ENCODE measurements around the gene PHKA1.

PHKA1 gene

DNA sequence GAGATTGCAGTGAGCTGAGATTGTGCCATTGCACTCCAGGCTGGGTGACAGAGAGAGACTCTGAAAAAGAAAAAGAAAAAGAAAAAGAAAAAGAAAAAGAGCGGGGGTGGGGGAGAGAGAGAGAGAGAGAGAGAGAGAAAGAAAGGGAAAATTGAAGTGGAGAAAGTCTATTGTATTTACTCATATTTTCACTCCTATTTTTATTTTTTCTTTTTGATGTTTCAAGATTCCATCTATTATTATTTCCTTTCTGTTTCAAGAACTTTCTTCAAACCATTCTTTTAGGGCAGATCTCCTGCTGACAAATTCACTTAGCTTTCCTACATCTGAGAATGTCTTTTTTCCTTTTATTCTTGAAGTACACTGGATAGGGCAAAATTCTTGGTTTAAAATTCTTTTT is 83.9 kb downstream of the PHKA1 start:
- Histone ChIP-seq H3K79me2 (ENCODE audit: insufficient read depth, low read depth) (no peaks in the 10 kb centered on the region), H3K27me3 (ENCODE audit: insufficient read depth, low read depth) (no peaks in the 10 kb centered on the region), H3K27ac (no peak overlapping the region), H3K4me1 (ENCODE audit: low read depth, poor library complexity, severe bottlenecking) (no peaks in the 10 kb centered on the region), H4K20me1 (ENCODE audit: insufficient read depth) (no peaks in the 10 kb centered on the region), H3K9ac (no peak overlapping the region), H3K4me2 (no peak overlapping the region), H2AFZ (ENCODE audit: low read depth) (no peak overlapping the region), H3K4me3 (IDR thresholded peaks at IDR 0.05; ENCODE audit: insufficient read depth, low read depth, low read length) (no peak overlapping the region), H3K36me3 (ENCODE audit: insufficient read depth) (no peaks in the 10 kb centered on the region)
- TF ChIP-seq, protein P1, sequence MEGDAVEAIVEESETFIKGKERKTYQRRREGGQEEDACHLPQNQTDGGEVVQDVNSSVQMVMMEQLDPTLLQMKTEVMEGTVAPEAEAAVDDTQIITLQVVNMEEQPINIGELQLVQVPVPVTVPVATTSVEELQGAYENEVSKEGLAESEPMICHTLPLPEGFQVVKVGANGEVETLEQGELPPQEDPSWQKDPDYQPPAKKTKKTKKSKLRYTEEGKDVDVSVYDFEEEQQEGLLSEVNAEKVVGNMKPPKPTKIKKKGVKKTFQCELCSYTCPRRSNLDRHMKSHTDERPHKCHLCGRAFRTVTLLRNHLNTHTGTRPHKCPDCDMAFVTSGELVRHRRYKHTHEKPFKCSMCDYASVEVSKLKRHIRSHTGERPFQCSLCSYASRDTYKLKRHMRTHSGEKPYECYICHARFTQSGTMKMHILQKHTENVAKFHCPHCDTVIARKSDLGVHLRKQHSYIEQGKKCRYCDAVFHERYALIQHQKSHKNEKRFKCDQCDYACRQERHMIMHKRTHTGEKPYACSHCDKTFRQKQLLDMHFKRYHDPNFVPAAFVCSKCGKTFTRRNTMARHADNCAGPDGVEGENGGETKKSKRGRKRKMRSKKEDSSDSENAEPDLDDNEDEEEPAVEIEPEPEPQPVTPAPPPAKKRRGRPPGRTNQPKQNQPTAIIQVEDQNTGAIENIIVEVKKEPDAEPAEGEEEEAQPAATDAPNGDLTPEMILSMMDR (conservative IDR thresholded peaks at IDR 0.05; ENCODE audit: low read depth, low read length), result no peak

GRCh38 chrX:72624194-72624593 is 89.9 kb downstream of the PHKA1 start:
- H2AFZ ChIP-seq (ENCODE audit: low read depth), result no peak overlapping the region

DNA sequence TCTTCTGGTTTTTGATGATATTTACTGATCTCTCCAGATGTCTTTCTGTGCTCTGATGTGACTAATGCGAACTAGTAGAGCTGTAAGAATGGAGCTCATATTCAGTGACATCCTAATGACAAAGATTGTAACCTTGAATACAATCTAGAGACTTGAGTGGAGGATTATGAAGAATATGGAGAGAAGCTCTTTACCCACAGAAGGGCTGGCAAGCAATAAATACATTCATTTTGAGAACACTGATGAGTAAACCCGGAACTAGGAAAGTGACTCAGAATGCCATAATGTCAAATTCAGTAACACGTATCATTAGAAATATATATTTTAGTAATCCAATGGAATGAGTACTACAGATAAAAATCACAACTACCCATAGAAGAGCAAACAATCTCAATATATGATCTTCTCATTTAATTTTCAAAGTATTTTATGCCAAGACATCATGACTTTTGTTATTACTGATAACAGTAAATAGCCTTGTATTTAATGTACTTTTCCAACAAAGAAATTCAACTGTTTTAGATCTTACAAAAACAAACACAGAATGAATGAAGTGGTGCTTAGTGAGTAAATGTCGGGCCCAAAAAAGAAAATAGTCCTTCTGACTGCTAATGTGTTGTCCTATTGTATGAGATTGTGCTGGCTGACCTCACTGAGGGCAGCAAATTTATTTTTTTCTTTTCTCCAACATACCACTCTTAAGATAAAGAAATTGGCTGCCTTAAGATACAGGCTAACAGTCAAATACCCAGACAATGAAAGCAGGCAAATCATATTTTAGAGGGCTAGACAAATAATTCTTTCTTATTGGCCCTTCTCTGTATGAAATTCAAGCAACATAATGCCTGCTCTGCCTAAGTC is 92.3 kb downstream of the PHKA1 start:
- H3K27me3 ChIP-seq (ENCODE audit: insufficient read depth, low read depth), result no peaks in the 10 kb centered on the region
- H3K4me2 ChIP-seq, result no peak overlapping the region

More at GRCh38 chrX:72624194-72624593, 89.9 kb downstream of the PHKA1 start:
- no peak overlapping the region for H3K27ac ChIP-seq
- H3K36me3 ChIP-seq (ENCODE audit: insufficient read depth), result no peaks in the 10 kb centered on the region
- H3K27me3 ChIP-seq (ENCODE audit: insufficient read depth, low read depth), result no peaks in the 10 kb centered on the region
- TF ChIP-seq, protein P1 (conservative IDR thresholded peaks at IDR 0.05; ENCODE audit: low read depth, low read length), result no peak
- no peak overlapping the region for H3K4me3 ChIP-seq (IDR thresholded peaks at IDR 0.05; ENCODE audit: insufficient read depth, low read depth, low read length)
- no peaks in the 10 kb centered on the region for H3K79me2 ChIP-seq (ENCODE audit: insufficient read depth, low read depth)
- H3K4me1 ChIP-seq (ENCODE audit: low read depth, poor library complexity, severe bottlenecking), result no peaks in the 10 kb centered on the region
- H3K9ac ChIP-seq, result no peak overlapping the region
- H3K4me2 ChIP-seq, result no peak overlapping the region
- no peaks in the 10 kb centered on the region for H4K20me1 ChIP-seq (ENCODE audit: insufficient read depth)

DNA sequence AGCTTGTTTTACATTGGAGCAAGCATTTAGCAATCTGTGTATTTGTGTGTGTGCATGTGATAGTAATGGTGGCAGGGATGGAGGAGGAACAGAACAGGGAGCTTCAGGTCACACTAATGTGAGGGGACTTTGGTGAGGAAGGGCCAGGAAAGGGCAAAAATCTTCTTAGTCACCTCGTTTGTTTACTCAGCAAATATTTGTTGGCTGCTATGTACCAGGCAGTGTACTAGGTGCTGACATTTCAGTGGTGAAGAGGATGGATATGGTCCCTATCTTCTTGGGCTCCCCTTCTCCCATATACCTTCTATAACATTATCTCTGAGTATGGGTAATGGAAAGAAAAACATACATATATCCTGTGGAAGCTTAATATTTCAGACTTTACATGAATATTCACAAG is 92.9 kb downstream of the PHKA1 start:
- H2AFZ ChIP-seq (ENCODE audit: low read depth), result no peak overlapping the region
- no peak overlapping the region for H3K9ac ChIP-seq
- no peaks in the 10 kb centered on the region for H3K27me3 ChIP-seq (ENCODE audit: insufficient read depth, low read depth)
- TF ChIP-seq, protein P1 (conservative IDR thresholded peaks at IDR 0.05; ENCODE audit: low read depth, low read length), result no peak
- no peaks in the 10 kb centered on the region for H3K4me1 ChIP-seq (ENCODE audit: low read depth, poor library complexity, severe bottlenecking)
- H3K36me3 ChIP-seq (ENCODE audit: insufficient read depth), result no peaks in the 10 kb centered on the region
- no peaks in the 10 kb centered on the region for H4K20me1 ChIP-seq (ENCODE audit: insufficient read depth)
- no peaks in the 10 kb centered on the region for H3K79me2 ChIP-seq (ENCODE audit: insufficient read depth, low read depth)
- H3K4me3 ChIP-seq (IDR thresholded peaks at IDR 0.05; ENCODE audit: insufficient read depth, low read depth, low read length), result no peak overlapping the region
- H3K27ac ChIP-seq, result no peak overlapping the region
- H3K4me2 ChIP-seq, result no peak overlapping the region

More for the DNA sequence above, 92.3 kb downstream of the PHKA1 start:
- Histone ChIP-seq H2AFZ (ENCODE audit: low read depth) (no peak overlapping the region), H3K79me2 (ENCODE audit: insufficient read depth, low read depth) (no peaks in the 10 kb centered on the region), H3K27ac (no peak overlapping the region), H4K20me1 (ENCODE audit: insufficient read depth) (no peaks in the 10 kb centered on the region), H3K4me3 (IDR thresholded peaks at IDR 0.05; ENCODE audit: insufficient read depth, low read depth, low read length) (no peak overlapping the region), H3K36me3 (ENCODE audit: insufficient read depth) (no peaks in the 10 kb centered on the region), H3K9ac (no peak overlapping the region), H3K4me1 (ENCODE audit: low read depth, poor library complexity, severe bottlenecking) (no peaks in the 10 kb centered on the region)
- TF ChIP-seq, protein P1 (conservative IDR thresholded peaks at IDR 0.05; ENCODE audit: low read depth, low read length), result no peak
